VCaP (cell line): ENCODE results near the gene SH3BP2.

Source experiments
- H3K27ac ChIP-seq: fragments of 450-650 bp; 2 replicates; pipeline ENCODE4 v1.5.1; 2017
- TF ChIP-seq, protein P1 (sequence below): fragments of 450-650 bp; conservative IDR thresholded peaks from 2 replicates; pipeline ENCODE4 v1.5.1; 2017; ENCODE audit warnings: mild to moderate bottlenecking, moderate library complexity

Gene SH3BP2

DNA sequence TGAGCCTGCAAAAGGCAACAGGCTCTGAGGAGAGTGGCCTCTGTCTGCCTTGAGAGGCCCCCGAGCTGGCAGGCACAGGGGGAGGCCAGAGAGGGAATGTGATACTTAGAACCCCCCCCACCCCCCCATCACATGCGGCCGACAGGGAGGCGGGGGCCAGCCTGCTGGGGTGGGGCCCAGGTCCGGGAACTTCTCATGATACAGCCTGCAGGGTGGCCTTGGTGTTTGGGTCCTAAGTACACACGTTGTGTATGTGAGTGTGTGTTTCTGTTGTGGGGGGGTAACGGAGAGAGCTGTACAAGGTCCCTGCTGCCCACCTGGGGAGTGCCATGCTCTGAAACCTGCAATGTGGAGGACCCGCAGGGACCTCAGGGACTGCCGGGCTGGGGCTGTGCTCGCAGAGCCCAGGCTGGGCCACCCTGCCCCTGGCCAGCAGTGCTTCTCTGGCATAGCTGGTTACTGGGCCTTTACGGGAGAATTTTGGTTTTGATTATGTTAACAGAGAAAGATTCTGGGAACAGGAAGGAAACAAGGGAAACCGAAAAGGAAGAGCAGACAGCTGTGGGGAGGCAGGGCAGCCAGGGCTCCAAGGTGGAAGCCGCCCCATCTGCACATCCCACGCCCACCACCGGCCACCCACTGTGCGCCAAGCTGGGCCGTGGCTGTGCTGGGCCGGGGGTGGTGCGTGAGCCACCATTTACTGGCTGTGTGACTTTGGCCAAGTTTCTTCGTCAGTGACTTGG lies 19.9 kb downstream of the SH3BP2 start:
- H3K27ac ChIP-seq, result peak overlapping the region; percentile 84
- TF ChIP-seq, protein P1, sequence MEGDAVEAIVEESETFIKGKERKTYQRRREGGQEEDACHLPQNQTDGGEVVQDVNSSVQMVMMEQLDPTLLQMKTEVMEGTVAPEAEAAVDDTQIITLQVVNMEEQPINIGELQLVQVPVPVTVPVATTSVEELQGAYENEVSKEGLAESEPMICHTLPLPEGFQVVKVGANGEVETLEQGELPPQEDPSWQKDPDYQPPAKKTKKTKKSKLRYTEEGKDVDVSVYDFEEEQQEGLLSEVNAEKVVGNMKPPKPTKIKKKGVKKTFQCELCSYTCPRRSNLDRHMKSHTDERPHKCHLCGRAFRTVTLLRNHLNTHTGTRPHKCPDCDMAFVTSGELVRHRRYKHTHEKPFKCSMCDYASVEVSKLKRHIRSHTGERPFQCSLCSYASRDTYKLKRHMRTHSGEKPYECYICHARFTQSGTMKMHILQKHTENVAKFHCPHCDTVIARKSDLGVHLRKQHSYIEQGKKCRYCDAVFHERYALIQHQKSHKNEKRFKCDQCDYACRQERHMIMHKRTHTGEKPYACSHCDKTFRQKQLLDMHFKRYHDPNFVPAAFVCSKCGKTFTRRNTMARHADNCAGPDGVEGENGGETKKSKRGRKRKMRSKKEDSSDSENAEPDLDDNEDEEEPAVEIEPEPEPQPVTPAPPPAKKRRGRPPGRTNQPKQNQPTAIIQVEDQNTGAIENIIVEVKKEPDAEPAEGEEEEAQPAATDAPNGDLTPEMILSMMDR, result no peak

DNA sequence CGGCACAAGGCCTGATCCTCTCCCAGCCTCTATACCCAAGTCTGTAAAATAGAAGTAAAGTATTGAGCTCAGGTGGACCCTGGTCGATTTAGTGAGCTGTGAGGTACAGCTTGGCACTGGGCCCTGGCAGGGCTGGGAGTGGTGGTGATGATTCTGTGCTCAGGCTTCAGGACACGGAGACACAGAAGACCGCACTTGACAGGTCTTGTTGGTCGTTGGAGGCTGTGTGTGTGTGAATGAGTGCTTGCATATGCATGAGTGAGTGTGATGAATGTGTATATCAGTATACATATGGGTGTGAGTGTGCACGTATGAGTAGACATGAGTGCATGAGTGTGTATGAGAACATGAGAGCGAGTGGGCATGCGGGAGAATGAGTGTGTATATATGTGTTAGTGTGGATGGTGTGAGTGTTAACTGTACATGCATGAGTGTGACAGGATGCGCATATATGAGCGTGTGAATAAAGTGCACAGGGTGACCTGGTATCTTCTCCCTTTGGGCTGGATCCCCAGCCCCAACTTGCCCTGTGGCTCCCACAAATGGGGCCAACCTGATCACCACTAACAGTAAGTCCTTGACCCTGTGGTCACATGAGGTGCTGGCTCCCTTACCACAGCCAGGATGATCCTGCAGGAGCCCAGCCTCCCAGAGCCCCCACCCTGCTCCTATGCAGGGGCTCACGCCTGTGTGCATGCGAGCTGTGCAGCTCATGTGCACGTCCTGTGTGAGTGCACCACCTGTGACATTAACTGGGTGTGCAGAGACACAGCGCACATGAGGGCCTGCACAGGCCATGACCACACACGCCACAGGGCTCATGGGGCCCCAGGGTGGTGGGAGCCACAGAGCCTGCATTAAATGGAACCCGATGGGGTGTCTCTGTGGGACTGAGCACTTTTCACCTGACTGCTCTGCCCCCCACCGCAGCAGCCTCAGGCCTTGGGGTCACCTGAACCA lies 20.8 kb downstream of the SH3BP2 start:
- TF ChIP-seq, protein P1, result no peak
- H3K27ac ChIP-seq, result peak overlapping the region; percentile 84; the same call in 1 of the 2 replicates

DNA sequence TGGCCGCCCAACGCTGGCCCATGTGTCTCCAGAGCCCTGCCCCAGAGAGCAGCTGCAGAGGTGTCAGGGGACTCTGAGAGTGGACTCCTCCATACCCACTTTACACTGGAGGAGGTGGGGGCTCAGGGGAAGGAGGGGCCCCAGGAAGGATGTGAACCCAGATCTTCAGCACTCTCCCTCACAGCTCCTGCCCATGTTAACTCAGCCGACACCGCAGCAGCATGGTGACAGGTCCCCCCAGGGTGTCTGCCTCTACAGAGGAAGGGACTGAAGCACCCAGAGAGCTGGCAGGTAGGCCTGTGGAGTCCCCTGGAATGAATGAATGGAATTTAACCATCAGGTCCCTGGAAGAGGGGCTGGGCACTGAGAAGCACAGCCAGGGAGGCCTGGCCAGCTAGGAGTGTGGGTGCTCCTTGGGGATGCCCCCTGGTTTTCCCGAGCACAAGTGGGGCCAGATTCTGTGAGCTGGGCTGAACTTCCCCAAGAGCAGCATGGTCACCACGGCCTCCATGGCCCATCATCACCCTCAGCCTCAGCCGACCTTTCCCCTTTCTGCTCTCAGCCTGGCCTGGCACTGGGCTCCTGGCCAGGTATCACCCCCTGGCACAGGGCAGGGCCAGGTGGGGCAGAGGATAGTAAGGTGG lies 21.9 kb downstream of the SH3BP2 start:
- no peak overlapping the region; the same call in 1 of the 2 replicates for H3K27ac ChIP-seq
- TF ChIP-seq, protein P1, result no peak

DNA sequence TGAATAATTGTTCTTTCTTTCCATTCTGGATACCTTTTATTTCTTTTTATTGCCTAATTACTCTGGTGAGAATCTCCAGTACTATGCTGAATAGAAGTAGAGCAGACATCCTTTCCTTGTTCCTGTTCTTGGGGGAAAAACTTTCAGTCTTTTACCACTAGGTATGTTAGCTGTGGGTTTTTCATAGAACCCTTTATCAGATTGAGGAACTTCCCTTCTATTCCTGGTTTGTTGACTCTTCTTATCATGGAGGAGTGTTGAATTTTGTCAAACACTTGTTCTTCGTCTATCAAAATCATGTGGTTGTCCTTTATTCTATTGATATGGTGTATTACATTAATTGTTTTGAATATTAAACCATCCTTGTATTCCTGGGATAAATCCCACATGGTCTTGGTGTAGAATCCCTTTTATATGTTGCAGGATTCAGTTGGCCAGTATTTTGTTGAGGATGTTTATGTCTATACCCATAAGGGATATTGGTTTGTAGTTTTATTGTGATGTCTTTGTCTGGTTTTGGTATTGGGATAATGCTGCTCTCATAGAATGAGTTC lies 23.6 kb downstream of the SH3BP2 start:
- TF ChIP-seq, protein P1, result no peak

DNA sequence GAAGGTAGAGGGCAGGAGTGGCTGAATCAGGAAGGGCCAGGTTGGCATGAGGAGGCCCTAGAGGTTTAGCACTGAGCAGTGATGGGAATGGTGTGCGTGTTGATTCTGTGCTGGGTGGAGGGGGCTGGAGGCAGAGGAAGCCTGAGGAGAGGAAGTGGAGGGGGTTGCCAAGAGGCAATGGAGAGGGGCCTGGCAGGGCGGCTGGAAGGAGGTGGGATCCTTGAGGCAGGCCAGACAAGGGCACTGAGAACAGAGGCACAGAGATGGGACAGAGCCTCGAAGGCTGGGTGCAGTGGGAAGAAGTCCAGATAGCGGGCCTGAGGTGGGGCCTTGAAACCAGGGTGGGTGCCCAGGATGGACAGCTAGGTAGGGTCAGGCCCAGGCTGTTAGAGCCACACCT lies 24.3 kb downstream of the SH3BP2 start:
- peak overlapping the region; percentile 82 for H3K27ac ChIP-seq
- TF ChIP-seq, protein P1, result no peak

More for the DNA sequence above, 23.6 kb downstream of the SH3BP2 start:
- peak overlapping the region; percentile 82 for H3K27ac ChIP-seq

DNA sequence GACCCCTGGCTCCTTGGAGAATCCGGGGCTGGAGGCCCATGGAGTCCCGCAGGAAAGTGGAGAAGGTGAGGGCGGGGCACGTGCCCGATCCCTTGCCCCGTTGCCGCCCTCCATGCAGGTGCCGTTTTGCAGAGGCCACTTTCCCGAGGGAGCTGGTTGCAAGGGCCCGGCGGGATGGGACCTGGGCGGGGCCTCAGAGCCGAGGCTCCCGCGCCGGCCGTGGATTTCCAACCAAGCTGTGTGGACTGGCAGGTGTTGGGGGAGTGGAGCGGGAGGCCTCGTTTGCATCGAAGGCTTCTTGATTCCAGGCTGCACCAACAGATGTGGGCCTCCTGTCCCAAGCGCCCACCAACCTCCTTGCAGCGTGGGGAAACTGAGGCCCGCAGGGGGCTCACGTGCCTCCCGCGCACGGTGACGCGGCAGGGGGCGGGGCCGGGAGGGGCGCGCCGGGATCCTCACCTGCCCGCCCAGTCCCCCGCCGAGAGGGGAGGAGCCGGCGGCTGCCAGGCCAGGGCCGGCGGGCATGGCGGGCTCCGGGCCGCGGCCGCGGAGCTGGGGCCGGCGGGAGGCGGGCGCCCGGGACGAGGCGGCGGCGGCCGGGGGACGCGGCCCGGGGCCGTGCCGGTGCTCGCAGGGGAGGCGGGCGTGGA lies 24.9 kb downstream of the SH3BP2 start:
- TF ChIP-seq, protein P1, result no peak
- H3K27ac ChIP-seq, result peak overlapping the region; percentile 82
